Measurements from ENCODE around the gene MTHFD1L.
"Not testable (repeated sequence)": the region's sequence is repeated elsewhere in the genome, so short reads cannot be mapped to it uniquely, and the experiment has no call there.

The MTHFD1L gene

DNA sequence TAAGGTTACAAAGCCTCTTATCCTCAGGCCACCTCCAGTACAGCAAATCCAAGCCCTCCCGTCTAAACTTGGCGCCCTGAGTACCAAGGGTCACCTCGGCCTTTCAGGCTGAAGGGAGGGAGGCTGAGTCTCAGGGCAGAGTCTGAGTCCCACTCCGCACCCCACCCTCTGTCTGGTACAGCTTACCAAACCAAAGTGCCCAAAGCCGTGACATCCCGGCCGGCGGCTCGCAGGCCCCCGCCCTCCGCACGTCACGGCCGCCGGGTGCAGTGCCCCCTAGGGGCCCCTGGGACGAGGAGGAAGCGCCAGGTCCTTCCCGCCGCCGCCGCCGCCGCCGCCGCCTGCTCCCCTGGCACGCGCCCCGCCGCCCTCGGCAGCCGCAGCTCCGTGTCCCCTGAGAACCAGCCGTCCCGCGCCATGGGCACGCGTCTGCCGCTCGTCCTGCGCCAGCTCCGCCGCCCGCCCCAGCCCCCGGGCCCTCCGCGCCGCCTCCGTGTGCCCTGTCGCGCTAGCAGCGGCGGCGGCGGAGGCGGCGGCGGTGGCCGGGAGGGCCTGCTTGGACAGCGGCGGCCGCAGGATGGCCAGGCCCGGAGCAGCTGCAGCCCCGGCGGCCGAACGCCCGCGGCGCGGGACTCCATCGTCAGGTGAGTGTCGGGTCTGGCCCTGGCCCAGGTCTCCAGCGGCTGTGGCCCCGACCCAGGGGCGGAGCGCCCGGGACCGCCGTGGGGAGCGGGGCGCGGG, at the start of gene MTHFD1L:
Gene MTHFD1L, plus strand, starts transcription at position 297 of the 741 bp plus-strand sequence. Its CDS starts 121 bp downstream, at position 418.
- peak; percentile 90 for DNase-seq

DNA sequence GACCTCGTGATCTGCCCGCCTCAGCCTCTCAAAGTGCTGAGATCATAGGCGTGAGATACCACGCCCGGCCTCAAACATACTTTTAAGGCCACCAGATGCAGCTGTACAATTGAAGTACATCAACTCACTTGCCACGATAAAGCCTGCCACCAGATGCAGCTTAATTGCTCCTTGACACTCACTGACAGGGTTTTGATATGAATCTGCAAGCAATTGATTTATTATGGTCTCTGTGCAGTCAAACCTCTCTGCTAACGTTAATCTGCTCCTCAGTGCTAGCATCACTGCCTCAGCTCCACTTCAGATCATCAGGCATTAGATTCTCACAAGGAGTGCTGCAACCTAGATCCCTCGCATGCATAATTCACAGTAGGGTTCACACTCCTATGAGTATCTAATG, 48.9 kb upstream of the MTHFD1L start:
- DNase-seq, result not testable (repeated sequence)

DNA sequence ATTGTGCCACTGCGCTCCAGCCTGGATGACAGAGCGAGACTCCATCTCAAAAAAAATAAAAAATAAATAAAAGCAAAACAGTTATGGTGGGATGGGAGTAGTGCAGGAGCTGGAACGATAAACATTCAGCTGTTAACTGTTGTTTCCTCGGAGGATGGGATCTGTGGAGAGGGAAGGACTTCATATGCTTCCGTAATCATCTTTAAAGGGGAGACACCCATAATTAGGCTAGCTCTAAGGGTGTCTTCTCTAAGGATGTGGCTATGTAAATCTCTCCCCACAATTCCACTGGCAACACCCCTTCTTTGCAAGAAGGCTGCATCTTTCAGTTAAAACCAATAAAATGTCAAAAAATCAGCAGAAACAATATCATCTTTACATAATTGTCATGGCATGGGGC, 42.6 kb upstream of the MTHFD1L start:
- no peak for DNase-seq

DNA sequence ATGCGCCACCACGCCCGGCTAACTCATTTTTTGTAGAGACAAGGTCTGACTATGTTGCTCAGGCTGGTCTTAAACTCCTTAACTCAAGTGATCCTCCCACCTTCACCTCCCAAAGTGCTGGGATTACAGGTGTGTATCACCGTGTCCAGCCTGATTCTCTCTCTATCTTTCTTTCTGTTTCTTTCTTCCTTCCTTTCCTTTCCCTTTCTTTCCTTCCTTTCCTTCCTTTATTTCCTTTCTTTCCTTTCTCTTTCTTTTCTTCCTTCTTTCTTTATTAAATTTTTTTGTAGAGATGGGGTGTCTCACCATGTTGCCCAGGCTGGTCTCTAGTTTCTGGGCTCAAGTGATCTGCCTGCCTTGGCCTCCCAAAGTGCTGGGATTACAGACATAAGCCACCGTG, 38.7 kb upstream of the MTHFD1L start:
- no peak for DNase-seq

DNA sequence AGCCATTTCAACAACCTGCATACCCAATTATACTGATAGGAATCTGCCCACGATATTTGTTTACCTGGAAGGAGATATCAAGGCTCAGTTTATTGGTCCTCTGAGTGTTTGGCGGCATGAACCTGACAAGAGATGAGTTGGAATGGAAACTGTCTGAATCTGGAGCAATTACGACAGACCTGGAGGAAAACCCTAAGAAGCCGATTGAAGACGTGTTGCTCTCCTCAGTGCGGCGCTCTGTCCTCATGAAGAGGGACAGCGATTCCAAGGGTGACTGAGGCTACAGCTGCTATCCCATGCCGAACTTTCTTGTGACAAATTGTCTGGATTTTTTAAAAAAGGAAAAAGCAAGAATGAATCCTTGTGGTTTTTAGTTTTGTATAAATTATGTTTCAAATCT, 37.4 kb upstream of the MTHFD1L start:
- DNase-seq, result not testable (repeated sequence)

DNA sequence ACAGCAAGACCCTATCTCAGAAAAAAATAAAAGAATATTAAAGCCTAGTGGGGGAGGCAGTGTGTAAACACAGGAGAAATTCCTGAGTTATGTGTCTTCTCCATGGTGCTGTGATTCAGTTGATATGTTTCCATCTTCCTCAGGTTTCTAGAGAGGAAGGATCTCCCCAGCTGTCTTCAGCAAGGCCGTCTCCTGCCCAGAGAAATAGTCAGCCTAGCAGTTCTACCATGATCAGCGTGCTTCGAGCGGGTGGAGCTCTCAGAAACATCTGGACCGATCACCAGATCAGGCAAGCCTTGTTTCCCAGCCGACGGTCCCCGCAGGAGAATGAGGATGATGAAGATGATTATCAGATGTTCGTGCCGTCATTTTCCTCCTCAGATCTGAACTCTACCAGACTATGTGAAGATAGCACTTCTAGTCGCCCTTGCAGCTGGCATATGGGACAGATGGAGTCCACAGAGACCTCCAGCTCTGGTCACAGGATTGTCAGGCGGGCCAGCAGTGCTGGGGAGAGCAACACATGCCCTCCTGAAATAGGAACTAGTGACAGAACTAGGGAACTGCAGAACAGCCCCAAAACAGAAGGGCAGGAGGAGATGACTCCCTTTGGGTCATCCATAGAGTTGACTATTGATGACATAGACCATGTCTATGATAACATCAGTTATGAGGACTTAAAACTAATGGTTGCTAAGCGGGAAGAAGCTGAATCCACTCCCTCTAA, 34.9 kb upstream of the MTHFD1L start:
- no peak for DNase-seq

DNA sequence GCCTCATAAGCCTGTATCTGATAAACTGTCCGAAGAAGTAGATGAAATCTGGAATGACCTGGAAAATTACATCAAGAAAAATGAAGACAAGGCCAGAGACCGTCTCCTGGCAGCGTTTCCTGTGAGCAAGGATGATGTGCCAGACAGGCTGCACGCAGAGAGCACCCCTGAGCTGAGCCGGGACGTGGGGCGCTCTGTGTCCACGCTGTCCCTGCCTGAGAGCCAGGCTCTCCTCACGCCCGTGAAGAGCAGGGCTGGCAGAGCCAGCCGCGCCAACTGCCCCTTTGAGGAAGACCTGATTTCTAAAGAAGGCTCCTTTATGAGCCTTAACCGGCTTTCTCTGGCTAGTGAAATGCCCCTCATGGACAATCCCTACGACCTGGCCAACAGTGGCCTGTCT, 33.9 kb upstream of the MTHFD1L start:
- no peak for DNase-seq

DNA sequence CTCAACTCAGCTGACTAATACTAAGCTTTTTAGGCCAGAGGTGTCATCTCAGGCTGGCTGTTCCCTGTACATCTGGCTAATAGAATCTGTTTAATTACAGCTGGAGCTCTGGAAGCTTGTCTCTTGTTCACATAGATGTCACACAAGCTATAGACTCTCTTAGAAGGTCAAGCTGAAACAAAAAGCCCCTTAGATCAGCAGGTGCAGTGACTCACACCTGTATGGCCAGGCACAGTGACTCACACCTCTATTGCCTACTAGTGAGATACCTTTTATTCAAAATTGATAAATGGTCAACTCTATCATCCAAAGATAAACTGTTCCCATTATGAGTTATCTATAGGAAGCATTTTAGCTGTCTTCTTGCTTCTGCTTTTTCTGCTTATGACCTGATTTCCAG, 29.9 kb upstream of the MTHFD1L start:
- DNase-seq, result no peak

DNA sequence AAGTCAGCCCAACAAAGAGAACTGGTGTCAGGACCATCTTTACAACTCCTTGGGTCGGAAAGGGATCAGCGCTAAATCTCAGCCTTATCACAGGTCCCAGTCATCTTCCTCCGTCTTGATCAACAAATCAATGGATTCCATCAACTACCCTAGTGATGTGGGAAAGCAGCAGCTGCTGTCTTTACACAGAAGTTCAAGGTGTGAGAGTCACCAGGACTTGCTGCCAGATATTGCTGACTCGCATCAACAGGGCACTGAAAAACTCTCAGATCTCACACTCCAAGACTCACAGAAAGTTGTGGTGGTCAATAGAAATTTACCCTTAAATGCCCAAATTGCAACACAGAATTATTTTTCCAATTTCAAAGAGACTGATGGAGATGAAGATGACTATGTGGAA, 25.3 kb upstream of the MTHFD1L start:
- DNase-seq, result no peak

DNA sequence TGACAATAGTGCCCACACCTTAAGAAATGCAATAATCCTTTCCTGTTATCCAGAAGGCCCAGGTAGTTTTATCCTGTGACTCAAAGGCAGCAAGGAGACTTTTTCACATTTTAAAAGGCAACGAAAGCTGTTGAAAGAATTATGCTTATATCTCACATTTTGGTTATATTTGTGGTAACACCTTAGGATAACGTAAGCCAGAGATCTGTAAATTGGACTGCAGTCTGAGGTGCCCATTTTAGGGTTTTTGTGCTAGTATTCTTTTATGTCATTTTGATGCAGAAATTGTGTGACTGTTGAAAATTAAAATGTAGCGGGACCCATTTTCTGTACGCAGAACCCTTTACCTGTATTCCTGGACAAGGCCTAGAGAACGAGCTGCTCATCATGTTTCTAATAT, 24.3 kb upstream of the MTHFD1L start:
- no peak for DNase-seq

DNA sequence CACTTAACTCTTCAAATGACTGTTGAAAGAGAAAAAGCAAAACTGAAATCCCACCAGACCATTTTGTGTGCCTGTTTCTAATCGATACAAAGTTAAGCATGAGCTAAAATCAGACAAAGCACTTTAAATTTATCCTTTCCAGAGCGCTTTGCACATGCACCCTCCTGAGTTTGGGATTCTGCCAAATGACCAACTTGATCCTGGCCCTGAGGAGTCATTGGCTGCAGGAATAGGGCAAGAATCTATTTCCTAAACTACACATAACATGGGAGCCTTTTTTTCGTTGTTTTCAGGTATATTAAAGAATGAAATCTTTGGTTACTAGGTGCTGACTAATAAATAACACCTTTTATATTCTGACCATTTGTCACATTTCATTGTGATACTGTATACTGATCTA, 23.8 kb upstream of the MTHFD1L start:
- DNase-seq, result no peak

DNA sequence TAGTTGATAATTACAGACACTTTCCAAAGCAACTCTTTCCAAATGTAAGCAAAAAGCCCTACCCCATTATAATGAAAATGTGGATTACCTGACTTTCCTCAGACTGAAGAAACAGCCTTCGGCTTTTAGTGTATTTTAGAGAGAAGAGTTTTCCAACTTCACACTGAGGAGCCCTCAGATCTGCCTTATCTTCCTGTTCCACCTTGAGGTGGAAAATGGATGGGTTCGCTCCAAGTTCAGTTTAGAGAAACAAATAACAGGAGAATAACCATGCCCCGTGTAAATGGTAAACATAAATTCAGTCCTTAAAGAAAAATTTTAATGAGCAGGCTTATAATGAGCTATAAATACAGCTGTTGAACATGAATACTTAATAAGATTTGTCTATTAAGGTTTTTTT, 21.1 kb upstream of the MTHFD1L start:
- DNase-seq, result no peak

DNA sequence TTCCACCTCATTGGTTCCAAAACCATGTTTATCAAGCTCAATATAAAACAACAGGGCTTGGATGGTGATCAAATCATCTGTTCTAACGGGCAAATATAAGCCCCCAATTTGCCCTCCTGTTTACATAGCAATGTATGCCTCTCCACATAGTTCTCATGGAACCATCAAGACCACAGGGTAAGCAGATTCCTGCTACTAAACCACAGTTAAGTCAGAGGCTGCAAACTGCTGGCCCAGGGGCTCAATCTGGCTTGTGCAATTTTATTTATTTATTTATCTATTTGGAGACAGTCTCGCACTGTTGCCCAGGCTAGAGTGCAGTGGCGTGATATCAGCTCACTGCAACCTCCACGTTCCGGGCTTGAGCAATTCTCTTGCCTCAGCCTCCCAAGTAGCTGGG, 18.9 kb upstream of the MTHFD1L start:
- no peak for DNase-seq

DNA sequence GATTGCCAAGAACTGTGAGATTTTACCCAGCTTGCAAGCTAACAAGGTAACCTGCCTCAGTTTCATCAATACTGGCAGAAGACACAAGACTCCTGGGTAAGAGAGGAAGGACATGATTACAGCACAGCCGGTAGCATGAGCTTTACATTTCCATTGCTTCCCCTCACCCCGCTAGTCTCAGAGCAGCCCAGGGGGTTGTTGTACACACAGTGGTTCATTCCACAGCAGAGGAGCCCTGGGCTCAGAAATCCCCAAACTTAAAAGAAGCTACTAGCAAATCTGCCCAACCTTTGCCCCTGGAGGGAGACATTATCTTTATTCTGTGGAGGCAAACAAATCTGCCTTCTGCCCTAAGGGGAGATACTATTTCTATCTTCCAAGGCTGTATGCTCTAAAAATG, 17.1 kb upstream of the MTHFD1L start:
- no peak for DNase-seq

DNA sequence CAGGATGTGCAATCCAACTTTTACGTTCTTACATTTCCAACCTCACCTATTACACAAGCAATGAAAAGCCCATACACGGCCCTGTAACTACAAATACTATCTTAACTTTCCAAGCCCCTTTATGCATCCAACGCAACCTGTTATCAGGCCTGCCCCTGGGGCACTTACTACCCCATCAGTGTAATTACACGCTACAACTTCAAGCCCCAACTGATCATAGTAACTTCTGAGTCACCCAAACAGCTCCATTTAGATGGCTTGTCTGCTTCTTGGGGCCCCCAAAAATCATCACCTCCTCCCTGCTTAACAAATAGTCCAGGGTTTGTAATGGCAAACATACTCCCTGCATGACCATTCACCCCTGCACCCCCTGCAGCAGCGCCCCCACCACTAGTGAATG, 11.1 kb upstream of the MTHFD1L start:
- not testable (repeated sequence) for DNase-seq

DNA sequence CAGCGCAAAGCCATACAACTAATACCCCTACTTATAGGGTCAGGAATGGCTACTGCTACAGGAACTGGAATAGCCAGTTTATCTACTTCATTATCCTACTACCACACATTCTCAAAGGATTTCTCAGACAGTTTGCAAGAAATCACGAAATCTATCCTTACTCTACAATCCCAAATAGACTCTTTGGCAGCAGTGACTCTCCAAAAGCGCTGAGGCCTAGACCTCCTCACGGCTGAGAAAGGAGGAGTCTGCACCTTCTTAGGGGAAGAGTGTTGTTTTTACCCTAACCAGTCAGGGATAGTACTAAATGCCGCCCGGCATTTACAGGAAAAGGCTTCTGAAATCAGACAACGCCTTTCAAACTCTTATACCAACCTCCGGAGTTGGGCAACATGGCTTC, 10.3 kb upstream of the MTHFD1L start:
- DNase-seq, result not testable (repeated sequence)

DNA sequence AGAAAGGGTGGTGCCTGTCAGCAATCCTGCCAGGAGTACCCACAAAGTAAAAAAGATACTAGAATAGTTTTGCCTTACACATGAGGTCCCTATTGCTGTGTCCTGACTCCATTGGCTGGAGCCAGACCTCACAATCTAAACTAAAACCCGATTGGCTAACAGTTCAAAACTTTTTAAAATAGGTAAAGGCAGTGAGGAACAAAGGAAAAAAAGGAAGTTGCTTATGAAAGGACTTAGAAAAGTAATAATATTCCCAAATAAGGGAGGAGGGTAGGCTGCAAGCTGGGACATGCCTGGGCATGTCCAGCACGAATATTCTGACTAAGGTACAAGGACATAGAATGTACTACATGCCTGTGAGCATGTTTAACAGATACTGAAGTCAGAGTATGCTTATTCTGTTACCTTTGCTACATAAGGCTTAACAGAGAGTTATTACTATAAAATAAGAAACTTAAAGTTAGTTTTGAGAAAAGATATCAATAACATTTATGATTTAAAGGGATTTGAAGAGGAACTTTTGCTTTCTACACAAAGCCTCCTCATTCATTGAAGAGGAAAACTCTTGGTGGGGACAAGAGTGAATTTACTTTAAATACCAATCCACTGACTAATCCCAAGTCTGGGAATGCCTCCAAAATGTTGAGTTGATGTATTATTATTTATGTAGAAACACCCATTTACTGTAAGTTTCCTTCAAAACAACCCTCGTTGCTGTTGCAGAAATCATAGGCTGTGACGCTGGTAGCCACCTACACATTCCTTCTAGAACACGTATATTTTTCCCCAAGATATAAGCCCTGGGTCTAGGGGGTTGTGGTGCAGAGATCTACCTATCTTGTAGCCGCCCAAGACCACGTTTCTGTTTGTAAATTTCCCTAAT, 8.2 kb upstream of the MTHFD1L start:
- peak; percentile 74 for DNase-seq

DNA sequence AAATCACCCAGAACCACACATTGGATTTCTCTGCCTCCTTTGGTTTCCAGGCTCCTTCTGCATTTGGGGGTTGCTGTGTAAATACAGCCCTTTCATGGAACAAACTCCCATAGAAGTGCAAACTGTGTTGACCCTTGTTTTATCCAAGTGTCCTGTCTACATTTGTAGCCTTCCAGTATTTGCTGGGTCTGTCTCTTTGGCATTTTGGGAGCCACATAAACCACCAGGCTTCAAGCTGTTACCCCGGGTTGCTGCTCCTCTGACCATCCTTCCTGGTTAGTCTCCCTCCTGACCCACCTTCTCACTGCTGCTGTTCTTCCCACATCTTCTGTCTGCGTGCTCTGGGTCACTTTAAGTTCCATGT, 7.6 kb upstream of the MTHFD1L start:
- no peak for DNase-seq

DNA sequence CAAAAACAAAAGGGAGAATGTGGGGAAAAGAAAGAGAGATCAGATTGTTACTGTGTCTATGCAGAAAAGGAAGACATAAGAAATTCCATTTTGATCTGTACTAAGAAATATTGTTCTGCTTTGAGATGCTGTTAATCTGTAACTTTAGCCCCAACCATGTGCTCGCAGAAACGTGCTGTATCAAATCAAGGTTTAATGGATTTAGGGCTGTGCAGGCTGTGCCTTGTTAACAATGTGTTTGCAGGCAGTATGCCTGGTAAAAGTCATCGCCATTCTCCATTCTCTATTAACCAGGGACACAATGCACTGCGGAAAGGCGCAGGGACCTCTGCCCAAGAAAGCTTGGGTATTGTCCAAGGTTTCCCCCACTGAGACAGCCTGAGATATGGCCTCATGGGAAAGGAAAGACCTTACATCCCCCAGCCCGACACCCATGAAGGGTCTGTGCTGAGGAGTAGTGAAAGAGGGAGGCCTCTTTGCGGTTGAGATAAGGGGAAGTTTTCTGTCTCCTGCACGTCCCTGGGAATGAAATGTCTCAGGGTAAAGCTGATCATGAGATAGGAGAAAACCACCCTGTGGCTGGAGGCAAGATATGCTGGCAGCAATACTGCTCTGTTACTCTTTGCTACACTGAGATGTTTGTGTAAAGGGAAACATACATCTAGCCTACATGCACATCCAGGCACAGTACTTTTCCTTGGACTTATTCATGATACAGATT, 3.9 kb upstream of the MTHFD1L start:
- DNase-seq, result not testable (repeated sequence)

DNA sequence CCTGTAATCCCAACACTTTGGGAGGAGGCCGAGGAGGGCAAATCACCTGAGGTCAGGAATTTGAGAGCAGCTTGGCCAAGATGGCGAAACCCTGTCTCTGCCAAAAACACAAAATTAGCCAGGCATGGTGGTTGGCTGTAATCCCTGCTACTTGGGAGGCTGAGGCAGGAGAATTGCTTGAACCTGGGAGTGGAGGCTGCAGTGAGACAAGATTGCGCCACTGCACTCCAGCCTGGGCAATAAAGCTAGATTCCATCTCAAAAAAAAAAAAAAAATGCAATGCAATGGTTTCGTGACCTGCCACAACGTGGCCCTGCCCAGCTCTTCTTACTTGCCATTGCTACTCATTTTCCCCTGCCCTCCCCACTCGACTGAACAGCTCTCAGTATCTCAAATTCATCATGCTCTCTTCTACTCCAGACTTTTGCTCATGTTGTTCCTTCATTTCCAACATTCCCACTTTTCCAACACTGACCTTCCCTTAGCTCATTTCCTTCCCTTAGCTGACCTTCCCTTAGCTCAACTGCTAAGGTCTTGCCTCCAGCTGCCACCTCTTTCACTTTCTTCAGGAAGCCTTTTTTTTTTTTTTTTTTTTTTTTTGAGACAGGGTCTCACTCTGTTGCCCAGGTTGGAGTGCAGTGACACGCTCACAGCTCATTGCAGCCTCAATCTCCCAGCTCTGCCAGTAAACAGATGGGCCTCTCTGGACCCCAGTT, 2.1 kb upstream of the MTHFD1L start:
- no peak for DNase-seq

DNA sequence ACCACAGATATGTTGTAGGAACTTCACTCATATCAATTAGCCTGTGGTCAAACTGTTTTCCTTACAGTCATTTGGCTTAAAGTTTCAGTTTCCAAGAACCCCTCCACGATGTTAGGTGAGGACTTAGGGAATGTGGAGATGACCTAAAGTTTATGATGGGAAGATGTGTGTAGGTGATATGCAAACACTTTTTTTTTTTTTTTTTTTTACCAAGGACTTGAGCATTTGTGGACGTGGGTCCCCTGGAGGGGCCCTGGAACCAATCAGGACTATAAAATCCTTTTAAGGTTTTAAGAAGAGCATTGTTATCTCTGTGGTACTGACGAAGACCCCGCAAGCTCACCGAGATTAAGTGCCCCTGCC, 478 bp upstream of the MTHFD1L start:
- no peak for DNase-seq

Measured in eye (tissue), 1 donor.